GM06990 (cell line): ENCODE measurements around the gene SAMD8.
"Not testable (repeated sequence)": the region's sequence is repeated elsewhere in the genome, so short reads cannot be mapped to it uniquely, and the experiment has no call there.

Source experiments
- DNase-seq: peaks from one replicate; pipeline ENCODE4 v3.0.0-alpha.2; 2011; ENCODE audit not compliant: insufficient read length; ENCODE audit errors: extremely low read depth
- H3K27me3 ChIP-seq: replicated peaks from 2 replicates; pipeline ENCODE4 v1.6.0; 2011; ENCODE audit warnings: low read length; ENCODE audit not compliant: control insufficient read depth, insufficient read depth
- H3K36me3 ChIP-seq: 2 replicates; pipeline ENCODE4 v1.5.1; 2011; ENCODE audit warnings: low read length; ENCODE audit not compliant: control insufficient read depth, insufficient read depth
- H3K4me3 ChIP-seq: replicated peaks from 2 replicates; pipeline ENCODE4 v1.5.1; 2011; ENCODE audit warnings: low read depth, mild to moderate bottlenecking, control low read depth, low read length
- TF ChIP-seq, protein P1 (sequence below): IDR thresholded peaks from 2 replicates; pipeline ENCODE4 v1.5.1; 2011; ENCODE audit warnings: low read length, control low read depth, mild to moderate bottlenecking, inconsistent platforms; ENCODE audit not compliant: insufficient read depth, poor library complexity, severe bottlenecking

The SAMD8 gene

DNA sequence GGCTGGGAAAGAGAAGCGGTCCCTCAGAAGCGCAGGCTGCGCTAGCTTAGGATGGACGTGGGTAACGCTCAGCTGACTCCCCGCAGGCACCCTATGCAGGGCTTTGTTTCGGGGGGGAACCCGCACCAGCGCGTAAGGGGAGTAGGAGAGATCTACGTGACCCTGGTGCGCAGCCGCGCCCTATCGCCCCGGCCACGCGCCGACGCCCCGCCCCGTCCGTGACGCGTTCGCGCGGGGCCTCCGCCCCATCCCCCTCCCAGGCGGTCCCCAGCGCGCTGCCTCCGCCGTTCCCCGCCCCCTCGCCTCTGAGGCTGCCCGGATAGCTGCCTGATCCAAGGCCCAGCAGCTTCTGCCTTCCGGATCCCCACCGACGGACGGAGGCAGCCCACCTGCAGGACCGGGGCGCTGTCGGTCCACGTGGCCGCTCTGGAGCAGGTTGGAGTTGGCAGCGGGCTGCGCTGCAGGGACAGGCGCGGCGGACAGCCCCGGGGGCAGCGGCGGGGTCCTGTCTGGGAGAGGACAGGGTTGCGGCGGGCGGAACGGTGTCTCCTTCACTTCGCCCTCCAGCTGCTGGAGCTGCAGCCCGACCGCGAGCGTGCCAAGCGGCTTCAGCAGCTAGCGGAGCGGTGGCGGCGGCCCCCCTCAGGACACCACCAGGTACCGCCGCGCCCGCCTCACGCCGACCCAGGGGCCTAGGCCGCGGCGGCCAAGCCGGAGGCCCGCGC is 99.0 kb downstream of the SAMD8 start, which contains the start of gene VDAC2:
TSS of gene VDAC2 (plus strand) at position 515 of the 725 bp plus-strand sequence. CDS start 363 bp downstream, outside the sequence.
- no peaks in the 10 kb centered on the region for H3K27me3 ChIP-seq
- TF ChIP-seq, protein P1, sequence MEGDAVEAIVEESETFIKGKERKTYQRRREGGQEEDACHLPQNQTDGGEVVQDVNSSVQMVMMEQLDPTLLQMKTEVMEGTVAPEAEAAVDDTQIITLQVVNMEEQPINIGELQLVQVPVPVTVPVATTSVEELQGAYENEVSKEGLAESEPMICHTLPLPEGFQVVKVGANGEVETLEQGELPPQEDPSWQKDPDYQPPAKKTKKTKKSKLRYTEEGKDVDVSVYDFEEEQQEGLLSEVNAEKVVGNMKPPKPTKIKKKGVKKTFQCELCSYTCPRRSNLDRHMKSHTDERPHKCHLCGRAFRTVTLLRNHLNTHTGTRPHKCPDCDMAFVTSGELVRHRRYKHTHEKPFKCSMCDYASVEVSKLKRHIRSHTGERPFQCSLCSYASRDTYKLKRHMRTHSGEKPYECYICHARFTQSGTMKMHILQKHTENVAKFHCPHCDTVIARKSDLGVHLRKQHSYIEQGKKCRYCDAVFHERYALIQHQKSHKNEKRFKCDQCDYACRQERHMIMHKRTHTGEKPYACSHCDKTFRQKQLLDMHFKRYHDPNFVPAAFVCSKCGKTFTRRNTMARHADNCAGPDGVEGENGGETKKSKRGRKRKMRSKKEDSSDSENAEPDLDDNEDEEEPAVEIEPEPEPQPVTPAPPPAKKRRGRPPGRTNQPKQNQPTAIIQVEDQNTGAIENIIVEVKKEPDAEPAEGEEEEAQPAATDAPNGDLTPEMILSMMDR = no peak
- peaks cover 3% of the 10 kb centered on the region for H3K36me3 ChIP-seq
- peak; percentile 97 for DNase-seq
- peak within 1 kb of the TSS; percentile 96 for H3K4me3 ChIP-seq

- Histone ChIP-seq H3K4me3 (peak overlapping the region; percentile 96), H3K36me3 (peaks cover 3% of the 10 kb centered on the region), H3K27me3 (no peaks in the 10 kb centered on the region)
- no peak for DNase-seq
- TF ChIP-seq, protein P1 = no peak
Observed at GRCh38 chr10:75211007-75211691, 99.7 kb downstream of the SAMD8 start.

DNA sequence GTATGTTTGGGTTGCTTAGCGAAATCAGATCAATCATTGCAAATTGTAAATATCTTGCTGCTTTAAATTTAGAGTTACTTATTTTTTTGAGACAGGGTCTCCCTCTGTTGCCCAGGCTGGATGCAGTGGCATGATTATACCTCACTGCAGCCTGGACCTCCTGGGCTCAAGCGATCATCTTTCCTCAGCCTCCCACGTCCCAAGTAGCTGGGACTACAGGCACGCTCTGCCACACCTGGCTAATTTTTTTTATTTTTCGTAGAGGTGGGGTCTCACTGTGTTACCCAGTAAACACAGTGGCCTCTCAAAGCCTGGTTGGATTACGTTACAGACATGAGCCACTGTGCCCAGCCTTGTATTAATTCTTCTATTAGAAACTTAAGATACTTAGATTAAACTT is 100.9 kb downstream of the SAMD8 start:
- no peak for DNase-seq
- Histone ChIP-seq H3K36me3 (peaks cover 3% of the 10 kb centered on the region), H3K4me3 (0 out of 2 replicates have a peak overlapping the region, but pooled peaks have one; percentile 96), H3K27me3 (no peaks in the 10 kb centered on the region)
- TF ChIP-seq, protein P1 = no peak

DNA sequence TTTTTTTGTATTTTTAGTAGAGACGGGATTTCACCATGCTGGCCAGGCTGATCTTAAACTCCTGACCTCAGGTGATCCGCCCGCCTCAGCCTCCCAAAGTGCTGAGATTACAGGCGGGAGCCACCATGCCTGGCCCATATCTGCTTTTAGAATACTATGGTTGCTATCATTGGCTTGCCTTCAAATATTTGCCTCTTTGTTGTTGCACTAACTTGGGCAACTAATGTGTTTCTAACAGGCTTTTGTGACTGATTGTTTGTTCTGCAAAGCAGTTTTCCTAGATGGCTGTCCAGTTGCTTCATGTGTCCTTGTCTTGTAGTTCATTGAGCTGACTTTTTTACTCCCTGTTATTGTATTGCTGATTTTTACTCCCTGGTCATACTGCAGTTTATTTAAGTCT is 108.8 kb downstream of the SAMD8 start:
- no peak for DNase-seq
- TF ChIP-seq, protein P1 = no peak
- no peak overlapping the region for H3K4me3 ChIP-seq

GRCh38 chr10:75221492-75221891 is 110.0 kb downstream of the SAMD8 start:
- not testable (repeated sequence) for H3K27me3 ChIP-seq, DNase-seq, H3K4me3 ChIP-seq
- peaks cover 19% of the 10 kb centered on the region for H3K36me3 ChIP-seq

More for the DNA sequence above, 108.8 kb downstream of the SAMD8 start:
- Histone ChIP-seq H3K27me3 (no peaks in the 10 kb centered on the region), H3K36me3 (peaks cover 19% of the 10 kb centered on the region)

GRCh38 chr10:75223507-75223906 is 112.1 kb downstream of the SAMD8 start:
- no peak for DNase-seq
- Histone ChIP-seq H3K36me3 (peaks cover 16% of the 10 kb centered on the region), H3K4me3 (no peak overlapping the region), H3K27me3 (no peaks in the 10 kb centered on the region)
- TF ChIP-seq, protein P1 = no peak
